ENCODE data around the gene DLG2. TPM values are rescaled to one million over a fixed set of nuclear protein-coding genes. Genes with fewer than 3 reads are reported as not detected.

DLG2 gene
- total and polyA plus RNA-seq, 12 donors = 1.0 to 14.8 (median 7.4) TPM

DNA sequence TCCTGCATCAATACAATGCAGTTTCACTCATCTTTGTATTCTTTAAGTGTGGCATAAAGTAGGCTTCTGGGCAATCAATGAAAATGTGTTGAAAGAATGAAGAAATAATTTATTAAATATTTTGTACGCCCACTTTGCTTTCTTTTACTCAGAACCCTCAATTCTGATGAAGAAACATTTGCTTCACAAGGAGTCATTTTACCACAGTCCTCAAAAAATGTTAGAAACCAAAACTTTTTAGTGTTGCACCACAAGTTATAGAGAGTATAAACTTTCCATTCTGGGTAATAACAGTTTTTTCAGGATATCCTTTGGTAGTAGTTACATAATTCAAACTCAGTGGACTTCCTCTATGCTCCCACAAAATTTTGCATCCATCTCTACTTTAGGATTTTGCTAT is 360.5 kb downstream of the DLG2 start:
- Histone ChIP-seq H3K4me1 (no peaks in the 10 kb centered on the region), H3K27ac (no peak overlapping the region), H3K4me3 (no peak overlapping the region), H3K36me3 (no peaks in the 10 kb centered on the region), H3K27me3 (no peaks in the 10 kb centered on the region), H3K9me3 (no peaks in the 10 kb centered on the region)
- DNase-seq = no peak
- TF ChIP-seq, protein P1, sequence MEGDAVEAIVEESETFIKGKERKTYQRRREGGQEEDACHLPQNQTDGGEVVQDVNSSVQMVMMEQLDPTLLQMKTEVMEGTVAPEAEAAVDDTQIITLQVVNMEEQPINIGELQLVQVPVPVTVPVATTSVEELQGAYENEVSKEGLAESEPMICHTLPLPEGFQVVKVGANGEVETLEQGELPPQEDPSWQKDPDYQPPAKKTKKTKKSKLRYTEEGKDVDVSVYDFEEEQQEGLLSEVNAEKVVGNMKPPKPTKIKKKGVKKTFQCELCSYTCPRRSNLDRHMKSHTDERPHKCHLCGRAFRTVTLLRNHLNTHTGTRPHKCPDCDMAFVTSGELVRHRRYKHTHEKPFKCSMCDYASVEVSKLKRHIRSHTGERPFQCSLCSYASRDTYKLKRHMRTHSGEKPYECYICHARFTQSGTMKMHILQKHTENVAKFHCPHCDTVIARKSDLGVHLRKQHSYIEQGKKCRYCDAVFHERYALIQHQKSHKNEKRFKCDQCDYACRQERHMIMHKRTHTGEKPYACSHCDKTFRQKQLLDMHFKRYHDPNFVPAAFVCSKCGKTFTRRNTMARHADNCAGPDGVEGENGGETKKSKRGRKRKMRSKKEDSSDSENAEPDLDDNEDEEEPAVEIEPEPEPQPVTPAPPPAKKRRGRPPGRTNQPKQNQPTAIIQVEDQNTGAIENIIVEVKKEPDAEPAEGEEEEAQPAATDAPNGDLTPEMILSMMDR (IDR thresholded peaks at IDR 0.05) = no peak
- ATAC-seq = no peak
- intact Hi-C loops (cut with DNase I) = no loop called here
- 85 to 100% methylated on average over 1 of the region's 1 CpG for WGBS, 2 donors

DNA sequence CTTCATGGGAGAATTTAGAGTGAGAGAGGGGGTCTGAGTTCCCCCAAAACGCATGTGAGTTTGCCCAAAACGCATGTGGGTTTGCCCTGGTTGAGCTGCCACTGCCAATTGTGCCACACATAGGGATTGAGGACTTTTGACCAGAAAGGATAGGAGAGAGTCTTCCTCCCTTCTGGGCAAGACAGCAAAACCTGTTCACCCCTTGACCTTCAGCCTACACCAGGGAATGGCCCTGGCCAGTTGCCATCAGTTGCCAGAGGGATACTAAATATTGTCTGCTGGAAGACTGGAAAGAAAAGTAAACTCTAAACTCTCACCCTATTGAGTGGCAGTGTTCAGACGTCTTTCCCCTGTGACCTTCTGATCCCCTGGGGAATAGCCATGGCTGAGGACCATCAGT is 363.8 kb downstream of the DLG2 start:
- H3K36me3 ChIP-seq = no peaks in the 10 kb centered on the region
- intact Hi-C loops (cut with DNase I) = no loop called here
- 62 to 68% methylated on average over 3 of the region's 3 CpGs for WGBS, 2 donors
- TF ChIP-seq, protein P1 (IDR thresholded peaks at IDR 0.05) = no peak
- no peak overlapping the region for H3K27ac ChIP-seq
- ATAC-seq (peak in 1 of 8 donors; percentile 13), DNase-seq (no peak)
- H3K4me1 ChIP-seq = no peaks in the 10 kb centered on the region
- no peak overlapping the region for H3K4me3 ChIP-seq
- H3K27me3 ChIP-seq = no peaks in the 10 kb centered on the region
- H3K9me3 ChIP-seq = no peaks in the 10 kb centered on the region

DNA sequence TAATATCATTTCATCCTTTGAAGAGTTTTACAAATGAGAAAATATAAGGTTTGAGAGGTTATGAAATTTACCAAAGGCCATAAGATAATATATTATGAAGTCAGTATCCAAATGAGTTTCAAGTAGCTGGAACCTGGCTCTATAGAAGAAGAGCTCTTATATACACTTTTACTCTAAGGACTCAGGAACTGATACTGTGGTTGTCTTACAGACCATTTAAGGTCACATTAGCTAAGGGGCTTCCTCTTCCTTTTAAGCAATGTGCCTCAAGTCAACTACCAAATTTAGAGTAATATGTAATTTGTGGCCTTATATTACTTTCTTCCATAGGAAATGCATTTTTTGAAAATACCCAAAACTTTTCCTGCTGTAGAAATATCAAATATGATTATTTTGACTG is 369.3 kb downstream of the DLG2 start:
- H3K4me1 ChIP-seq = no peaks in the 10 kb centered on the region
- H3K9me3 ChIP-seq = peaks cover 0 to 8% (median 0%) of the 10 kb centered on the region in 11 donors
- no peaks in the 10 kb centered on the region for H3K36me3 ChIP-seq
- TF ChIP-seq, protein P1 (IDR thresholded peaks at IDR 0.05) = no peak
- ATAC-seq (no peak), DNase-seq (no peak)
- H3K4me3 ChIP-seq = no peak overlapping the region
- intact Hi-C loops (cut with DNase I) = no loop called here
- H3K27ac ChIP-seq = no peak overlapping the region
- H3K27me3 ChIP-seq = no peaks in the 10 kb centered on the region

DNA sequence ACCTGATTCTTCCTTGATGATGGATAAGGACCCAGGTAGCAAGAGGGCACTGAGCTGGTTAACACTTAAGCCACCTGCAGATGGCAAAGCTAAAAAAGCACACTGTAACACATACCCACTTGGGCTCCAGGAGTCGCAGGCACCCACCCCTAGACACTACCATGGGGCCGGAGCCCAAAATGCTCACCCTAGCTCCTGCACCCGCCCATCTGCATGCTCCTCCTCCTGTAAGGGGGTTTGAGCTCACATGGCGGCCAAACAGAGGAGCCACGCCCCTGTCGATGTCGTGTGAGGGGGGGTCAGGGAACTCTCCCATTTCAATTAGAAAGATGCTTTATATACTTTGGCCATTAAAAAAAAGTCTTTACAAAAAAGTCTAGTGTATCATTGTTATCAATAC is 370.7 kb downstream of the DLG2 start:
- H3K27me3 ChIP-seq = no peaks in the 10 kb centered on the region
- H3K4me3 ChIP-seq = no peak overlapping the region
- WGBS, 2 donors = 92% methylated on average over 7 of the region's 7 CpGs
- intact Hi-C loops (cut with DNase I) = no loop called here
- peaks cover 0 to 8% (median 0%) of the 10 kb centered on the region in 11 donors for H3K9me3 ChIP-seq
- no peaks in the 10 kb centered on the region for H3K4me1 ChIP-seq
- H3K36me3 ChIP-seq = no peaks in the 10 kb centered on the region
- H3K27ac ChIP-seq = no peak overlapping the region
- no peak for ATAC-seq
- no peak for DNase-seq
- TF ChIP-seq, protein P1 (IDR thresholded peaks at IDR 0.05) = no peak

DNA sequence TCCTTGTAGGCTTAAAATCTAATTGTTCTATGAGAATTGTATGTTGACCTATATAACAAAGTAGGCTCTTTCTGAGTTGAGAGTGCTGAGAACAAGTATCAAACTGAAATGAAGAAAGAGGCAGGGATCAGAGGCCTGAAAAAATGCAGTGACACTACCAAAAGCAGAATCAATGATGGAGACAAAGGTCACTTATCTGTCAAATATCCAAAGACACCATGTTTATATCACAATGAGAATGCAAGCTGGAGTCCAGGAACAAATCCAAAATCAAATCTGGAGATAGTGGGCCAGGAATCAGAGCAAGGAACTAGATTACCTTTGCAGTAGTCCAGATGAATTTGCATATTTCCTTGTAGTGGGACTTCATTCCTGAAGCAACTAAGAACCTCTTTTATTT is 377.7 kb downstream of the DLG2 start:
- no peak overlapping the region for H3K4me3 ChIP-seq
- H3K9me3 ChIP-seq = peaks cover 0 to 8% (median 0%) of the 10 kb centered on the region in 11 donors
- no peaks in the 10 kb centered on the region for H3K4me1 ChIP-seq
- no peaks in the 10 kb centered on the region for H3K27me3 ChIP-seq
- no peaks in the 10 kb centered on the region for H3K36me3 ChIP-seq
- no peak for DNase-seq
- H3K27ac ChIP-seq = no peak overlapping the region
- intact Hi-C loops (cut with DNase I) = no loop called here
- TF ChIP-seq, protein P1 (IDR thresholded peaks at IDR 0.05) = no peak
- ATAC-seq = no peak

Data from heart right ventricle (tissue), 16 donors.